HFFc6 (cell line): ENCODE data around the gene ZNF138. TPM values are rescaled to one million over a fixed set of nuclear protein-coding genes. Genes with fewer than 3 reads are reported as not detected.

Source experiments
- DNase-seq: peaks from one replicate; pipeline ENCODE4 v3.0.0-alpha.2; 2018
- H3K27ac Mint-ChIP-seq: 2 replicates; pipeline ENCODE4 v1.8.0; 2020; ENCODE audit warnings: mild to moderate bottlenecking, mixed read lengths
- H3K27me3 Mint-ChIP-seq: 2 replicates; pipeline ENCODE4 v1.8.0; 2021; ENCODE audit warnings: mild to moderate bottlenecking, moderate library complexity, mixed read lengths; ENCODE audit not compliant: insufficient read depth
- H3K36me3 Mint-ChIP-seq: 2 replicates; pipeline ENCODE4 v1.8.0; 2021; ENCODE audit warnings: low read depth, mixed read lengths
- H3K4me1 Mint-ChIP-seq: 2 replicates; pipeline ENCODE4 v1.8.0; 2020; ENCODE audit warnings: low read depth, mixed read lengths
- H3K4me3 Mint-ChIP-seq: 2 replicates; pipeline ENCODE4 v1.8.0; 2020; ENCODE audit warnings: mild to moderate bottlenecking, moderate library complexity, mixed read lengths
- H3K9me3 Mint-ChIP-seq: 2 replicates; pipeline ENCODE4 v1.8.0; 2020; ENCODE audit warnings: mild to moderate bottlenecking, mixed read lengths
- total RNA-seq, 6 experiments: library from RNA; stranded (reverse); fragmentation: NEBNext Ultra II Directional; extraction: Animal tissue kit (Norgen Biotek cat#: 25700); gene quantifications; 2 replicates in 1 of 6; 3 replicates in 5 of 6; pipeline ENCODE4 v1.2.3, GENCODE V29; 2021
- TF ChIP-seq, protein P1 (sequence below): fragments of 200-600 bp; sonication (generic); IDR thresholded peaks from 2 replicates; pipeline ENCODE4 v1.5.0; 2021; ENCODE audit warnings: antibody characterized with exemption, mild to moderate bottlenecking

ZNF138 gene
- total RNA-seq, 6 experiments from 2014 or later, result 2.3 to 3.1 (median 2.6) TPM

DNA sequence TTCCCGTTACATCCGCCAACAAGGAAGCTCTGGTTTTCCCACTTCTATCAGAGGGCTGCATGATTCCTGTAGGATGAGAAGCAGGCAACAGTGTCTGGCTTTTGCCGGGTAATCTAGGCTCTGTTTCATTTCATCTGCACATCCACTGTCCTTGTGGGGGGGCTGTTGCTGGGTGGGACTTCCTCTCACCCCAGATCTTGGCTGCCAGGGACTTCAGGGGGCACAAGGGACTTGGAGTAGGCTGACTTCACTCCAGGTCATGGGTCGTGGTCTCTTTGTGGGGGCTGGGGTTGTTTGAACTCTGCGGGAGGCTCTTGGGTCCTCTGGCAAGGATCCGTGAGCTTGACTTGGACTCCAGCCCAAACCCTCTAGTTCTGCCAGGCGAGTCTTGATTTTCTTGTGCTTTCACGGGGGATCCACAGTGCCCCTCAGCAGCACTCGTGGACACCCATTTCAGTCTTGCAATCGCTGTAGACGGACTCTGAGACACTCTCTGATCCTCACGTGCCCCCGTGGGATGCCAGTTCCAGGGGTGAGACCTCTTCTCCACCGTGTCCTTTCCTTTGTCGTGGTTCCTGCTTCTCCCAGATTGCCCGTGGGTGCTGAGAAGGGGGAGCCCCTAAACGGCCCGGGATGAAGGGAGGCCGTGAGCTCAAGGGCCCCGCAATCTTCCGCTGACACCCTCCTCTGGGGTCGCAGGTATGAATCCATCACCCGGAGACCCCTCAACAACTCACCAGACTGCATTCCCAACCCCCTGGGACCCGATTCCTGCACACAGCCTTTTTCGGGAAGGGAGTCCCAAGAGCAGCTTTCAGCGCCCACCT is 87.4 kb downstream of the ZNF138 start:
- Mint-ChIP-seq H3K9me3 (peaks cover 69% of the 10 kb centered on the region), H3K27ac (no peak overlapping the region), H3K4me3 (no peak overlapping the region), H3K36me3 (peaks cover 32% of the 10 kb centered on the region), H3K4me1 (no peaks in the 10 kb centered on the region), H3K27me3 (peaks cover 2% of the 10 kb centered on the region)
- no peak for DNase-seq
- TF ChIP-seq, protein P1, sequence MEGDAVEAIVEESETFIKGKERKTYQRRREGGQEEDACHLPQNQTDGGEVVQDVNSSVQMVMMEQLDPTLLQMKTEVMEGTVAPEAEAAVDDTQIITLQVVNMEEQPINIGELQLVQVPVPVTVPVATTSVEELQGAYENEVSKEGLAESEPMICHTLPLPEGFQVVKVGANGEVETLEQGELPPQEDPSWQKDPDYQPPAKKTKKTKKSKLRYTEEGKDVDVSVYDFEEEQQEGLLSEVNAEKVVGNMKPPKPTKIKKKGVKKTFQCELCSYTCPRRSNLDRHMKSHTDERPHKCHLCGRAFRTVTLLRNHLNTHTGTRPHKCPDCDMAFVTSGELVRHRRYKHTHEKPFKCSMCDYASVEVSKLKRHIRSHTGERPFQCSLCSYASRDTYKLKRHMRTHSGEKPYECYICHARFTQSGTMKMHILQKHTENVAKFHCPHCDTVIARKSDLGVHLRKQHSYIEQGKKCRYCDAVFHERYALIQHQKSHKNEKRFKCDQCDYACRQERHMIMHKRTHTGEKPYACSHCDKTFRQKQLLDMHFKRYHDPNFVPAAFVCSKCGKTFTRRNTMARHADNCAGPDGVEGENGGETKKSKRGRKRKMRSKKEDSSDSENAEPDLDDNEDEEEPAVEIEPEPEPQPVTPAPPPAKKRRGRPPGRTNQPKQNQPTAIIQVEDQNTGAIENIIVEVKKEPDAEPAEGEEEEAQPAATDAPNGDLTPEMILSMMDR, result no peak

DNA sequence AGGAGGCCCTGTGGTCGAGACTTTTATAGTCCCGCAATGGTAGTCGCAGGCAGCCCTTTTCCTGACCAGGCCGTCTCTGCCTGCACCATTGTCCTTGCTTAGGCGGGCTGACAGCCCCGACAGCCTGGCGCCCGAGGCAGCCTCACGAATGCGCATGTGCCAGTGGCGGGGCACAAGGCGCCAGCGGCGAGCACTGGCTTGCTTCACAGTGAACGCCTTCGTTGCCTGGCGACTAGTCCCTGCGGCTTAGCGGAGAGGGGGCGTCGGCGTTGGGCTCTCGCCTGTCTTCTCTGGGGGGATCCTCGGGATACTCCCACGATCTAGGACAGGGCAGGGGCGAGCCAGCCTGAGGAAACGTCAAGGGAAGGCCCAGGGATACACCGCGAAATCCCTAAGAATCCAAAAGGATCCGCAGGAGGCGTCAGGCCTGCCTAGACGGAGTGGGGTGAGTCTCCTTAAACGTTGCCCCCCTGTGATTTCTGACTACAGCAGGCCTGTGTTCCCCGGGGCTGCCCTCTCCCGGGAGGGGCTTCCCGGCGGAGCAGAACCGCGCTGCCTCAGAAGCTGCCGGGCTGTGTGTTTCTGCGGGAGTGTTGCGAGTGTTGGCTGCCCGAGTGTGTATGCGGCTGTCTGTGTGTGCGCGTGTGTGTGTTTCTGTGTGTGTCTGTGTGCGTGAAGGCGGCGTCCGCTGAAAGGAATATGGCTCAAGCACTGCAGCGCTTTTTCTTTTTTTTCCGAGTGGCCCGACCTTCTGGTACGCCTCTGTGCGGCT is 88.3 kb downstream of the ZNF138 start:
- peaks cover 6% of the 10 kb centered on the region for H3K27me3 Mint-ChIP-seq
- peaks cover 61% of the 10 kb centered on the region for H3K9me3 Mint-ChIP-seq
- H3K36me3 Mint-ChIP-seq, result peaks cover 29% of the 10 kb centered on the region; the same call in 1 of the 2 replicates
- no peak overlapping the region for H3K4me3 Mint-ChIP-seq
- no peak overlapping the region for H3K27ac Mint-ChIP-seq
- no peak for DNase-seq
- TF ChIP-seq, protein P1, result no peak
- H3K4me1 Mint-ChIP-seq, result no peaks in the 10 kb centered on the region

Other genes with a start within 250 kb of the ZNF138 start
- 1 to 10 TPM; 3.6 to 4.7 (median 3.9) TPM for gene ZNF680, start 231.4 kb upstream of the ZNF138 start, total RNA-seq
- gene ZNF107, start 128.3 kb upstream of the ZNF138 start, total RNA-seq, result 1 to 10 TPM; 2.5 to 3.9 (median 3.4) TPM
- 1 to 10 TPM; 1.2 to 2.5 (median 2.0) TPM for gene ZNF273, start 108.8 kb downstream of the ZNF138 start, total RNA-seq
- gene ZNF117, start 196.6 kb downstream of the ZNF138 start, total RNA-seq, result 1 to 10 TPM in 5 of 6 experiments, under 1 TPM in 1; 0.63 to 1.7 (median 1.3) TPM
- gene ERV3-1, start 212.3 kb downstream of the ZNF138 start, total RNA-seq, result 1 to 10 TPM; 2.4 to 3.5 (median 3.0) TPM